Head of caudate nucleus (tissue), 42 donors: ENCODE measurements around the gene ESR2.

ENCODE experiments used
- DNase-seq, 42 donors: peaks; one replicate each; pipeline versions ENCODE4 v3.0.0 to v3.0.0-alpha.2; 2020 to 2021; ENCODE audit warnings: mixed read lengths in 7 of 42
- intact Hi-C: fragments of 100-400 bp; cut with DNase I; formaldehyde crosslinking; loops from one replicate; pipeline ENCODE4 v1.15.0; 2022

ESR2 gene

DNA sequence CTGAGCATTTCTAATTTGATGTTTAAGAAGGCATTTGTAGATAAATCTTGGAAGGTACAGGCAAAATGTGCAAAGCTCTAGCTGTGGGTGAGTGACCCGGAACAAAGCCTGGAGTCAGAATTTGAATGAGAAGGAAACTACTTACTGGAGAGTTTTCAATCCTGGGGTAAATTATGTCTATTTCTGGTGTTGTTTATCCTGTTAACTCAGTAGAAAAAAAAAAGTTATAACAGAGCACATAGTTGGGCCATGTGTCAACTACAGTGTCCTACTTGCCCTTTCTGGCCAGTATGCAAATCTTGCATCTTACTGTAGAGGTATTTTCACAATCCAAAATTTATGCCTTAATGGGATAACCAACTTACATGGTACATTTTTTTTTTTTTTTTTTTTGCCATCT lies 259.0 kb downstream of the ESR2 start:
- DNase-seq, result no peak
- intact Hi-C loops, result no loop called here
